ENCODE results near the gene GRB10.

The GRB10 gene

GRCh38 chr7:50632561-50633413 lies 149.9 kb downstream of the GRB10 start:
- DNase-seq (ENCODE audit: low read depth) = no peak
- no peak overlapping the region for H3K4me3 ChIP-seq (ENCODE audit: low read depth, low read length)
- TF ChIP-seq, protein P1, sequence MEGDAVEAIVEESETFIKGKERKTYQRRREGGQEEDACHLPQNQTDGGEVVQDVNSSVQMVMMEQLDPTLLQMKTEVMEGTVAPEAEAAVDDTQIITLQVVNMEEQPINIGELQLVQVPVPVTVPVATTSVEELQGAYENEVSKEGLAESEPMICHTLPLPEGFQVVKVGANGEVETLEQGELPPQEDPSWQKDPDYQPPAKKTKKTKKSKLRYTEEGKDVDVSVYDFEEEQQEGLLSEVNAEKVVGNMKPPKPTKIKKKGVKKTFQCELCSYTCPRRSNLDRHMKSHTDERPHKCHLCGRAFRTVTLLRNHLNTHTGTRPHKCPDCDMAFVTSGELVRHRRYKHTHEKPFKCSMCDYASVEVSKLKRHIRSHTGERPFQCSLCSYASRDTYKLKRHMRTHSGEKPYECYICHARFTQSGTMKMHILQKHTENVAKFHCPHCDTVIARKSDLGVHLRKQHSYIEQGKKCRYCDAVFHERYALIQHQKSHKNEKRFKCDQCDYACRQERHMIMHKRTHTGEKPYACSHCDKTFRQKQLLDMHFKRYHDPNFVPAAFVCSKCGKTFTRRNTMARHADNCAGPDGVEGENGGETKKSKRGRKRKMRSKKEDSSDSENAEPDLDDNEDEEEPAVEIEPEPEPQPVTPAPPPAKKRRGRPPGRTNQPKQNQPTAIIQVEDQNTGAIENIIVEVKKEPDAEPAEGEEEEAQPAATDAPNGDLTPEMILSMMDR (IDR thresholded peaks at IDR 0.05; ENCODE audit: low read depth, low read length, missing control alignments) = peak; percentile 93

- TF ChIP-seq, protein P1 (IDR thresholded peaks at IDR 0.05; ENCODE audit: low read depth, low read length, missing control alignments) = no peak
- no peak overlapping the region for H3K4me3 ChIP-seq (ENCODE audit: low read depth, low read length)
- DNase-seq (ENCODE audit: low read depth) = no peak
Observed at GRCh38 chr7:50631639-50632038, 151.1 kb downstream of the GRB10 start.

DNA sequence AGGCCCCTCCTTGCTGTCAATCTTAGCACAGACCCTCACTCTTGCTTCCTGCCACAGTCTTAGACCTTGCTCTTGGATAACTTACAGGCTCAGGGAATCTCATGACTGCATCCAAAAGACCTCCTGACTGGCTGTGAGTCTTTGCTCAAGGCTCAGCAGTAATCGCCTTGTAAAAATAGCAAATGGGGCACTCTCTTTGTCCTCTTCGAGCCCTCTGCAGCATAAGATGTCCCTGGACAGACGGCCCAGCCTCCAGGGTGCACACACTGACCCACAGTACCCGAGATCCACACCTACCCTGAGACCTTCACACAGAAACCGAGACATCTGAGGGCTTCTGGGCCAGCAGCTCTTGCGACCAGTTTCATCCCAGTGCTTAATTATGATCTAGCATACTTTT lies 151.6 kb downstream of the GRB10 start:
- TF ChIP-seq, protein P1 (IDR thresholded peaks at IDR 0.05; ENCODE audit: low read depth, low read length, missing control alignments) = no peak
- H3K4me3 ChIP-seq (ENCODE audit: low read depth, low read length) = no peak overlapping the region
- DNase-seq (ENCODE audit: low read depth) = no peak

DNA sequence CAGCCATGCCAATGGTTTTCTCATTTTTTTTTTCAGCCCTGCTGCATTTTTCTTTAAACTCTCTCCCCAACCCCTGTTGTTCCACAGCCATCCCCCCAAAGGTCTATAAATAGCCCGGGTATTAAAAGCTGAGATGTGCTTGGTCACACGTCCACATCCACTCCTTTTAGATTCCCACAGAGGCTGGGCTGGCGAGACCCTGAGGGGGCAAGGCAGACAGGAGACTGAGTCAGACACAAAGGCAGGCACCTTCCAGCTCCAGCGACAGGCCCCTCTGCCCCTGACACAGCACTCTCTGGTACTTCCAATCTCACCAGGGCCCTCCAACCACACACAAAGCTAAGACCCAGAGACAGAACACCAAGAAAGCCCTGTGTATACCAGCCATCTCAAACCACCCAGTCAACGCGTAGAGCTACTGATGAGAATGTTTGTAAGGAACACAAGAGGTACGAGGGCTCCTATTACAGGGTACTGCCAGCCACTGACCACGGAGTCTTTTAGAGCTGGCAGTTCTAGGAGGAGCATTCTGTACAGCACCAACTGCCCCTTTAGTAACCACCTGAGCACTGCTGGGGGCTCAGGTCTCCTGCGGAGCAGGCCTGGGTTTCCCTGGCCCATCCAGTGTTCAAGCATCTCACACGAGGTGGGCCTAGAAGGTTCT lies 153.3 kb downstream of the GRB10 start:
- no peak overlapping the region for H3K4me3 ChIP-seq (ENCODE audit: low read depth, low read length)
- TF ChIP-seq, protein P1 (IDR thresholded peaks at IDR 0.05; ENCODE audit: low read depth, low read length, missing control alignments) = no peak
- DNase-seq (ENCODE audit: low read depth) = no peak

GRCh38 chr7:50628434-50629084 lies 154.1 kb downstream of the GRB10 start:
- no peak for DNase-seq (ENCODE audit: low read depth)
- no peak overlapping the region for H3K4me3 ChIP-seq (ENCODE audit: low read depth, low read length)
- TF ChIP-seq, protein P1 (IDR thresholded peaks at IDR 0.05; ENCODE audit: low read depth, low read length, missing control alignments) = no peak

DNA sequence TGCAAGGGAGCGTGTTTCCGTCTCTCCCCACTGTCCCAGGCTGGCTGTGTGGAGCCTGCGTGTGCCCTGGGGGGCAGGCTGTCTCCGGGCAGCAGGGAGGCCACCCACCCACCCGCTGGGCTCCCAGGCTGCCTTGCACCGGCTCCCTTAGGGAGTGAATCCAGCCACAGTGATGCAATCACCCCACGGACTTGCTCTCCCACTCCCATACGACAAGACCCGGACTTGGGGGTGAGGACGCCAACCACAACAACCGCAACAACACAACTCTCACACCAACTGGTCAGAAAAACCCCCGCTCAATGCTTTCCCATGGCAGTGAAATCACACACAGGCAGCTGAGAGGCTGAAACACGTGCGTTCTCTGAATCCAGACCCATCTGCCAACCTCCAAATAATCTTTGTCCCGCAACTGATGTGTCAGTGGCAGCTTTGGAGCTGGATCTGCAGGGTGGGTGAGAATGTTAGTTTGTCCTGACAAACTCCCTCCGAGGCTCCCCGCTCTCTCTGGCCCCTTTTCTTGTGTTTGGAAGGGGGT lies 154.8 kb downstream of the GRB10 start:
- DNase-seq (ENCODE audit: low read depth) = no peak

More for the DNA sequence above, 154.8 kb downstream of the GRB10 start:
- TF ChIP-seq, protein P1 (IDR thresholded peaks at IDR 0.05; ENCODE audit: low read depth, low read length, missing control alignments) = no peak
- no peak overlapping the region for H3K4me3 ChIP-seq (ENCODE audit: low read depth, low read length)

All from GM12864 (cell line).